Adrenal gland (tissue), 12 donors: Measurements from ENCODE around the gene EPHB6. TPM values are rescaled to one million over a fixed set of nuclear protein-coding genes. Genes with fewer than 3 reads are reported as not detected.
A peak's percentile ranks its signal among the peaks of the same experiment; 100 is the strongest.

Source experiments
- DNase-seq, 7 donors: peaks; one replicate each; pipeline ENCODE4 v3.0.0-alpha.2; 2019 to 2020
- H3K27ac ChIP-seq, 5 donors: fragments of 200-600 bp; sonication (generic) in 4 of 5; 1 replicate in 3 of 5; 2 replicates in 2 of 5; pipeline versions ENCODE4 v1.5.1 to v1.8.0; 2016 to 2020; ENCODE audit warnings: mild to moderate bottlenecking in 1 of 5
- H3K27me3 ChIP-seq: fragments of 200-600 bp; 2 replicates; pipeline ENCODE4 v1.8.0; 2021
- H3K36me3 ChIP-seq, 2 donors: fragments of 200-600 bp; replicated peaks in 1 of 2; 1 replicate in 1 of 2; 2 replicates in 1 of 2; pipeline versions ENCODE4 v1.5.1 to v1.8.0; 2018 to 2022
- H3K4me1 ChIP-seq, 2 donors: fragments of 200-600 bp; replicated peaks in 1 of 2; 1 replicate in 1 of 2; 2 replicates in 1 of 2; pipeline versions ENCODE4 v1.5.1 to v1.8.0; 2018 to 2021
- H3K4me3 ChIP-seq, 4 donors: fragments of 200-600 bp; sonication (generic) in 3 of 4; one replicate each; pipeline ENCODE4 v1.5.1; 2016 to 2018
- H3K9me3 ChIP-seq, 3 donors: fragments of 200-600 bp; sonication (generic) in 1 of 3; replicated peaks in 1 of 3; 1 replicate in 2 of 3; 2 replicates in 1 of 3; pipeline versions ENCODE4 v1.5.1 to v1.8.0; 2016 to 2021
- POLR2A ChIP-seq, 2 donors: fragments of 450-650 bp; IDR thresholded peaks; one replicate each; pipeline ENCODE4 v1.6.1; 2017; ENCODE audit warnings: antibody characterized with exemption in 2 of 2, mild to moderate bottlenecking in 2 of 2, moderate library complexity in 1 of 2
- WGBS, 4 donors: extraction: QIAGEN DNeasy Blood & Tissue Kit in 2 of 4; methylation state at CpG; one replicate each; pipeline versions ENCODE4 v1.1.5 to v1.1.7; 2013 to 2017; 5-methylcytosine and 5-hydroxymethylcytosine counted together
- intact Hi-C, 2 donors: fragments of 100-400 bp; cut with DNase I; formaldehyde crosslinking; loops; one replicate each; pipeline versions ENCODE4 v1.14.1 to v1.15.0; 2022 to 2023
- polyA plus RNA-seq, 3 donors: library from polyadenylated mRNA; stranded (reverse); fragments of 200-250 nt in 2 of 3; fragments of 350-450 nt in 1 of 3; fragmentation: Illumina TruSeq in 1 of 3; extraction: RNeasy Lipid Tissue Mini Kit (QIAGEN cat#74804) in 1 of 3; gene quantifications; one replicate each; pipeline ENCODE4 v1.2.3, GENCODE V29; 2013 to 2014
- total RNA-seq, 9 donors: library from RNA; depleted of rRNA in 4 of 9; stranded (reverse); fragments of >200 nt in 4 of 9; fragments of 120-200 nt in 1 of 9; fragmentation: NEBNext Ultra II Directional in 1 of 9; extraction: Animal tissue kit (Norgen Biotek cat#: 25700) in 1 of 9; gene quantifications; one replicate each; pipeline versions ENCODE4 v1.1.0 to v1.2.4, GENCODE V29; 2013 to 2023
- TF ChIP-seq, protein P1 (sequence below), 6 experiments: fragments of 450-650 bp in 4 of 6; fragments of 200-600 bp in 2 of 6; sonication (generic) in 1 of 6; IDR thresholded peaks; 1 replicate in 5 of 6; 2 replicates in 1 of 6; pipeline versions ENCODE4 v1.5.1 to v1.8.0; 2016 to 2021; ENCODE audit warnings: antibody characterized with exemption in 6 of 6, mild to moderate bottlenecking in 2 of 6, moderate library complexity in 1 of 6
- donor health status: healthy with polysubstance abuse.
- donor health status: Bipolar disorder and iron deficiency.
- donor health status: DM: yes; HTN: yes; CAD: no.
- donor health status: DM: no; HTN: no; CAD: no.
- donor health status: DM: no; HTN: no; CAD: no.
- donor health status: DM: yes; HTN: yes; CAD: no.

Gene EPHB6
- total and polyA plus RNA-seq, 12 donors, result 0.78 to 17.2 (median 3.7) TPM

- no peak for DNase-seq
- Histone ChIP-seq H3K36me3 (no peaks in the 10 kb centered on the region), H3K27me3 (no peaks in the 10 kb centered on the region), H3K4me3 (no peak overlapping the region), H3K9me3 (no peaks in the 10 kb centered on the region), H3K27ac (no peak overlapping the region), H3K4me1 (no peaks in the 10 kb centered on the region)
- intact Hi-C loops, result no loop called here
- 62 to 74% (median 69%) methylated on average over 13 to 14 of the region's 14 CpGs for WGBS, 4 donors
- TF ChIP-seq, protein P1, sequence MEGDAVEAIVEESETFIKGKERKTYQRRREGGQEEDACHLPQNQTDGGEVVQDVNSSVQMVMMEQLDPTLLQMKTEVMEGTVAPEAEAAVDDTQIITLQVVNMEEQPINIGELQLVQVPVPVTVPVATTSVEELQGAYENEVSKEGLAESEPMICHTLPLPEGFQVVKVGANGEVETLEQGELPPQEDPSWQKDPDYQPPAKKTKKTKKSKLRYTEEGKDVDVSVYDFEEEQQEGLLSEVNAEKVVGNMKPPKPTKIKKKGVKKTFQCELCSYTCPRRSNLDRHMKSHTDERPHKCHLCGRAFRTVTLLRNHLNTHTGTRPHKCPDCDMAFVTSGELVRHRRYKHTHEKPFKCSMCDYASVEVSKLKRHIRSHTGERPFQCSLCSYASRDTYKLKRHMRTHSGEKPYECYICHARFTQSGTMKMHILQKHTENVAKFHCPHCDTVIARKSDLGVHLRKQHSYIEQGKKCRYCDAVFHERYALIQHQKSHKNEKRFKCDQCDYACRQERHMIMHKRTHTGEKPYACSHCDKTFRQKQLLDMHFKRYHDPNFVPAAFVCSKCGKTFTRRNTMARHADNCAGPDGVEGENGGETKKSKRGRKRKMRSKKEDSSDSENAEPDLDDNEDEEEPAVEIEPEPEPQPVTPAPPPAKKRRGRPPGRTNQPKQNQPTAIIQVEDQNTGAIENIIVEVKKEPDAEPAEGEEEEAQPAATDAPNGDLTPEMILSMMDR (IDR thresholded peaks at IDR 0.05), result no peak
- TF ChIP-seq POLR2A (IDR thresholded peaks at IDR 0.05), result no peak
Measured at GRCh38 chr7:142864980-142865747, 10.3 kb downstream of the EPHB6 start.

DNA sequence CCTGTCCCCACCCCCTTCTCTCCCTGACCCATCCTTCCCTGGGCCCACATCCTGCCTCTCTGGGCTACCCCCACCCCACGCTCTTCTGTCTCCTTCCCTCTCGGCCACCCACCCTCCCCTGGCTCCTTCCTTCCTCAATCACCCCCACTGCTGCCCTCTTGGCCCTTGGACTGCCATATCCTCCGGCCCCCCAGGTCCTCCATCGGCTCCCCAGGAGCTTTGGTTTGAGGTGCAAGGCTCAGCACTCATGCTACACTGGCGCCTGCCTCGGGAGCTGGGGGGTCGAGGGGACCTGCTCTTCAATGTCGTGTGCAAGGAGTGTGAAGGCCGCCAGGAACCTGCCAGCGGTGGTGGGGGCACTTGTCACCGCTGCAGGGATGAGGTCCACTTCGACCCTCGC lies 10.9 kb downstream of the EPHB6 start:
- DNase-seq, result no peak

GRCh38 chr7:142866361-142867096 lies 11.7 kb downstream of the EPHB6 start:
- 54 to 68% (median 57%) methylated on average over 8 to 18 of the region's 18 CpGs for WGBS, 4 donors
- TF ChIP-seq, protein P1 (IDR thresholded peaks at IDR 0.05), result peak; percentile 23 to 54 (median 50)
- TF ChIP-seq POLR2A (IDR thresholded peaks at IDR 0.05), result no peak
- no peaks in the 10 kb centered on the region for H3K36me3 ChIP-seq

More for the DNA sequence above, 10.9 kb downstream of the EPHB6 start:
- Histone ChIP-seq H3K36me3 (no peaks in the 10 kb centered on the region), H3K27me3 (no peaks in the 10 kb centered on the region), H3K27ac (no peak overlapping the region), H3K4me3 (no peak overlapping the region), H3K4me1 (no peaks in the 10 kb centered on the region), H3K9me3 (no peaks in the 10 kb centered on the region)
- WGBS, 4 donors, result 29 to 47% (median 37%) methylated on average over 3 to 13 of the region's 13 CpGs
- no peak for TF ChIP-seq POLR2A (IDR thresholded peaks at IDR 0.05)
- TF ChIP-seq, protein P1 (IDR thresholded peaks at IDR 0.05), result no peak
- intact Hi-C loops, result no loop called here

DNA sequence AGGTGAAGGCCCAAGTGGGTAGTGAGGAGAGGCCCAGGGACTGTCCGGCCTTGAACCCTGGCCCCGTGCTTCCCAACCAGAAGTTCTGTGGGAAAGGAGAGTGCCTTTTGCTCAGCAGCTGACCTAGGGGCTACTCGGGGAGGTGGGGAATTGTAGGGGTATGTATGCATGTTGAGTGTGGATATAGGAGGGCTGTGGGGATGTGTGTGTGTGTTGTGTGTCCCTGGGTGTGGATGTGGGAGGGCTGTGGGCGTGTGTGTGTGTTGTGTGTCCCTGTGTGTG lies 12.2 kb downstream of the EPHB6 start:
- intact Hi-C loops, result no loop called here
- TF ChIP-seq POLR2A (IDR thresholded peaks at IDR 0.05), result no peak
- TF ChIP-seq, protein P1 (IDR thresholded peaks at IDR 0.05), result no peak

More at GRCh38 chr7:142866361-142867096, 11.7 kb downstream of the EPHB6 start:
- Histone ChIP-seq H3K27me3 (no peaks in the 10 kb centered on the region), H3K4me1 (no peaks in the 10 kb centered on the region), H3K27ac (no peak overlapping the region), H3K4me3 (no peak overlapping the region), H3K9me3 (no peaks in the 10 kb centered on the region)
- intact Hi-C loops, result no loop called here
- DNase-seq, result peak in 6 of 7 donors; percentile 29 to 62 (median 42)

More for the DNA sequence above, 12.2 kb downstream of the EPHB6 start:
- Histone ChIP-seq H3K9me3 (no peaks in the 10 kb centered on the region), H3K36me3 (no peaks in the 10 kb centered on the region), H3K27ac (no peak overlapping the region), H3K4me1 (no peaks in the 10 kb centered on the region), H3K4me3 (no peak overlapping the region), H3K27me3 (no peaks in the 10 kb centered on the region)
- 51 to 80% (median 62%) methylated on average over 4 of the region's 4 CpGs for WGBS, 4 donors
- DNase-seq, result no peak
